ENCODE results near the gene TXNRD2.

The TXNRD2 gene

GRCh38 chr22:19876941-19877625, 64.5 kb downstream of the TXNRD2 start:
- DNase-seq (ENCODE audit: low read depth in 2 of 2) = no peak

GRCh38 chr22:19876314-19876940, 65.2 kb downstream of the TXNRD2 start:
- DNase-seq (ENCODE audit: low read depth in 2 of 2) = no peak

- no peak for DNase-seq (ENCODE audit: low read depth in 2 of 2)
These were observed 65.9 kb downstream of the TXNRD2 start for GRCh38 chr22:19875531-19876313.

- DNase-seq (ENCODE audit: low read depth in 2 of 2) = no peak
These were observed 66.5 kb downstream of the TXNRD2 start for GRCh38 chr22:19875061-19875530.

- DNase-seq (ENCODE audit: low read depth in 2 of 2) = no peak
These were observed 67.1 kb downstream of the TXNRD2 start for GRCh38 chr22:19874307-19875060.

GRCh38 chr22:19873960-19874306, 67.7 kb downstream of the TXNRD2 start:
- no peak for DNase-seq (ENCODE audit: low read depth in 2 of 2)

GRCh38 chr22:19873138-19873959, 68.3 kb downstream of the TXNRD2 start:
- DNase-seq (ENCODE audit: low read depth in 2 of 2) = no peak

GRCh38 chr22:19872779-19873137, 68.9 kb downstream of the TXNRD2 start:
- DNase-seq (ENCODE audit: low read depth in 2 of 2) = no peak

GRCh38 chr22:19871845-19872778, 69.5 kb downstream of the TXNRD2 start:
- no peak for DNase-seq (ENCODE audit: low read depth in 2 of 2)

GRCh38 chr22:19871023-19871844, 70.4 kb downstream of the TXNRD2 start:
- DNase-seq (ENCODE audit: low read depth in 2 of 2) = no peak

GRCh38 chr22:19870153-19871022, 71.2 kb downstream of the TXNRD2 start:
- no peak for DNase-seq (ENCODE audit: low read depth in 2 of 2)

GRCh38 chr22:19869497-19870152, 72.0 kb downstream of the TXNRD2 start:
- no peak for DNase-seq (ENCODE audit: low read depth in 2 of 2)

GRCh38 chr22:19868773-19869471, 72.7 kb downstream of the TXNRD2 start:
- no peak for DNase-seq (ENCODE audit: low read depth in 2 of 2)

- DNase-seq (ENCODE audit: low read depth in 2 of 2) = no peak
These were observed 73.3 kb downstream of the TXNRD2 start for GRCh38 chr22:19868333-19868732.

GRCh38 chr22:19867617-19868016, 74.0 kb downstream of the TXNRD2 start:
- no peak for DNase-seq (ENCODE audit: low read depth in 2 of 2)

GRCh38 chr22:19866665-19867009, 75.0 kb downstream of the TXNRD2 start:
- DNase-seq (ENCODE audit: low read depth in 2 of 2) = no peak

- DNase-seq (ENCODE audit: low read depth in 2 of 2) = no peak
These were observed 76.3 kb downstream of the TXNRD2 start for GRCh38 chr22:19865141-19865829.

All from stimulated activated CD4-positive, alpha-beta T cell treated with anti-CD3 and anti-CD28 coated beads, Interleukin-12 subunit alpha, Interleukin-12 subunit beta, amount 100 ng/mL, for 24 hours (primary cell).